Stomach (tissue), 9 donors: Measurements from ENCODE around the gene MMP13. TPM values are rescaled to one million over a fixed set of nuclear protein-coding genes. Genes with fewer than 3 reads are reported as not detected.

Experiments used
- DNase-seq, 2 donors: peaks; one replicate each; pipeline versions ENCODE4 v3.0.0 to v3.0.0-alpha.2; 2013 to 2019
- H3K27ac ChIP-seq, 5 donors: fragments of 200-600 bp in 4 of 5; sonication (generic) in 4 of 5; one replicate each; pipeline ENCODE4 v1.5.1; 2013 to 2019; ENCODE audit warnings: mild to moderate bottlenecking in 1 of 5, moderate library complexity in 1 of 5
- H3K27me3 ChIP-seq, 3 donors: fragments of 200-600 bp; sonication (generic); one replicate each; pipeline ENCODE4 v1.5.1; 2017 to 2019; ENCODE audit warnings: mixed run types in 1 of 3
- H3K36me3 ChIP-seq, 4 donors: fragments of 200-600 bp; sonication (generic); 1 replicate in 3 of 4; 2 replicates in 1 of 4; pipeline ENCODE4 v1.5.1; 2016 to 2019
- H3K4me1 ChIP-seq, 4 donors: fragments of 200-600 bp; sonication (generic); one replicate each; pipeline ENCODE4 v1.5.1; 2016 to 2019
- H3K4me3 ChIP-seq, 4 donors: fragments of 200-600 bp; sonication (generic) in 3 of 4; one replicate each; pipeline ENCODE4 v1.5.1; 2016 to 2019; ENCODE audit warnings: mild to moderate bottlenecking in 1 of 4
- H3K9me3 ChIP-seq, 4 donors: fragments of 200-600 bp; sonication (generic); one replicate each; pipeline ENCODE4 v1.5.1; 2016 to 2019
- CTCF ChIP-seq, 7 experiments: fragments of 450-650 bp in 4 of 7; fragments of 200-600 bp in 3 of 7; sonication (generic) in 3 of 7; IDR thresholded peaks; one replicate each; pipeline ENCODE4 v1.5.1; 2016 to 2019; ENCODE audit warnings: antibody characterized with exemption in 7 of 7, control low read depth in 2 of 7, mild to moderate bottlenecking in 1 of 7
- EP300 ChIP-seq: sonication (generic); formaldehyde crosslinking; IDR thresholded peaks from one replicate; pipeline ENCODE4 v1.6.1; 2017; ENCODE audit warnings: antibody characterized with exemption
- POLR2A ChIP-seq, 4 donors: fragments of 450-650 bp; IDR thresholded peaks; one replicate each; pipeline ENCODE4 v1.6.1; 2016; ENCODE audit warnings: antibody characterized with exemption in 4 of 4, control low read depth in 2 of 4, mild to moderate bottlenecking in 1 of 4, moderate library complexity in 1 of 4
- POLR2AphosphoS5 ChIP-seq, 3 donors: sonication (generic); formaldehyde crosslinking; IDR thresholded peaks; one replicate each; pipeline ENCODE4 v1.6.1; 2016; ENCODE audit warnings: antibody characterized with exemption in 3 of 3
- WGBS, 5 donors: extraction: QIAGEN DNeasy Blood & Tissue Kit in 3 of 5; methylation state at CpG; one replicate each; pipeline versions ENCODE4 v1.1.5 to v1.1.7; 2013 to 2018; 5-methylcytosine and 5-hydroxymethylcytosine counted together
- intact Hi-C: fragments of 100-400 bp; cut with DNase I; formaldehyde crosslinking; loops from one replicate; pipeline ENCODE4 v1.15.1; 2023; ENCODE audit warnings: low total_unique reads
- polyA plus RNA-seq, 3 donors: library from polyadenylated mRNA; stranded (reverse); fragments of 200-250 nt; gene quantifications; one replicate each; pipeline ENCODE4 v1.2.3, GENCODE V29; 2013
- total RNA-seq, 5 donors: library from RNA; depleted of rRNA; stranded (reverse); fragments of >200 nt; gene quantifications; one replicate each; pipeline versions ENCODE4 v1.1.0 to v1.2.3, GENCODE V29; 2014 to 2016
- donor health status: healthy with polysubstance abuse.
- donor health status: Bipolar disorder and iron deficiency.
- donor health status: healthy.

Gene MMP13
- total and polyA plus RNA-seq, 8 donors = 0.25 TPM; not detected in 7

GRCh38 chr11:102989379-102990047 is 34.0 kb upstream of the MMP13 start:
- H3K4me1 ChIP-seq = peaks cover 0 to 6% (median 0%) of the 10 kb centered on the region in 4 donors

GRCh38 chr11:102986815-102987214 is 31.3 kb upstream of the MMP13 start:
- H3K4me1 ChIP-seq = peaks cover 0 to 2% (median 0%) of the 10 kb centered on the region in 4 donors
- WGBS, 5 donors = 82 to 97% (median 90%) methylated on average over 2 of the region's 2 CpGs
- H3K27me3 ChIP-seq = peaks cover 0 to 5% (median 0%) of the 10 kb centered on the region in 3 donors
- TF ChIP-seq POLR2A (IDR thresholded peaks at IDR 0.05) (no peak), CTCF (IDR thresholded peaks at IDR 0.05) (no peak), POLR2AphosphoS5 (IDR thresholded peaks at IDR 0.05) (no peak), EP300 (no peak)
- no peaks in the 10 kb centered on the region for H3K36me3 ChIP-seq
- intact Hi-C loops = no loop called here
- no peak overlapping the region for H3K27ac ChIP-seq
- no peaks in the 10 kb centered on the region for H3K9me3 ChIP-seq
- H3K4me3 ChIP-seq = no peak overlapping the region
- no peak for DNase-seq

More at GRCh38 chr11:102989379-102990047, 34.0 kb upstream of the MMP13 start:
- no peak overlapping the region for H3K27ac ChIP-seq
- no peak overlapping the region for H3K4me3 ChIP-seq
- H3K27me3 ChIP-seq = peaks cover 0 to 5% (median 0%) of the 10 kb centered on the region in 3 donors
- WGBS, 5 donors = 71 to 82% (median 76%) methylated on average over 5 of the region's 5 CpGs
- H3K36me3 ChIP-seq = no peaks in the 10 kb centered on the region
- intact Hi-C loops = no loop called here
- DNase-seq = no peak
- no peak for TF ChIP-seq EP300
- no peak for TF ChIP-seq POLR2AphosphoS5 (IDR thresholded peaks at IDR 0.05)
- no peak for TF ChIP-seq CTCF (IDR thresholded peaks at IDR 0.05)
- no peak for TF ChIP-seq POLR2A (IDR thresholded peaks at IDR 0.05)
- H3K9me3 ChIP-seq = no peaks in the 10 kb centered on the region

GRCh38 chr11:102985850-102986249 is 30.3 kb upstream of the MMP13 start:
- 78 to 94% (median 86%) methylated on average over 1 of the region's 1 CpG for WGBS, 5 donors
- intact Hi-C loops = no loop called here

GRCh38 chr11:102983486-102983885 is 28.0 kb upstream of the MMP13 start:
- 77 to 87% (median 86%) methylated on average over 2 of the region's 2 CpGs for WGBS, 5 donors
- Histone ChIP-seq H3K4me1 (no peaks in the 10 kb centered on the region), H3K36me3 (no peaks in the 10 kb centered on the region), H3K4me3 (no peak overlapping the region), H3K9me3 (no peaks in the 10 kb centered on the region), H3K27ac (no peak overlapping the region), H3K27me3 (no peaks in the 10 kb centered on the region)
- DNase-seq = no peak
- intact Hi-C loops = no loop called here
- TF ChIP-seq CTCF (IDR thresholded peaks at IDR 0.05) (no peak), POLR2AphosphoS5 (IDR thresholded peaks at IDR 0.05) (no peak), POLR2A (IDR thresholded peaks at IDR 0.05) (no peak), EP300 (no peak)

More at GRCh38 chr11:102985850-102986249, 30.3 kb upstream of the MMP13 start:
- TF ChIP-seq POLR2A (IDR thresholded peaks at IDR 0.05) (no peak), EP300 (no peak), CTCF (IDR thresholded peaks at IDR 0.05) (no peak), POLR2AphosphoS5 (IDR thresholded peaks at IDR 0.05) (no peak)
- DNase-seq = no peak
- Histone ChIP-seq H3K27ac (no peak overlapping the region), H3K36me3 (no peaks in the 10 kb centered on the region), H3K9me3 (no peaks in the 10 kb centered on the region), H3K4me1 (no peaks in the 10 kb centered on the region), H3K4me3 (no peak overlapping the region), H3K27me3 (peaks cover 0 to 5% (median 0%) of the 10 kb centered on the region in 3 donors)
